Glomerular visceral epithelial cell (primary cell): Measurements from ENCODE around the gene TMEM161A.
"Not testable (repeated sequence)": the region's sequence is repeated elsewhere in the genome, so short reads cannot be mapped to it uniquely, and the experiment has no call there.

ENCODE experiments used
- DNase-seq: peaks from one replicate; pipeline ENCODE4 v3.0.0-alpha.2; 2016; ENCODE audit errors: extremely low spot score

Gene TMEM161A

GRCh38 chr19:19138109-19138981, at the start of gene TMEM161A:
TSS of gene TMEM161A (minus strand) at chr19:19138478. CDS start at chr19:19138428, 50 bp downstream.
- DNase-seq, result peak; percentile 98

GRCh38 chr19:19186742-19187141, 48.5 kb upstream of the TMEM161A start:
- no peak for DNase-seq

GRCh38 chr19:19185853-19186740, 47.8 kb upstream of the TMEM161A start:
- DNase-seq, result peak; percentile 40

GRCh38 chr19:19181488-19181998, 43.3 kb upstream of the TMEM161A start:
- no peak for DNase-seq

GRCh38 chr19:19179548-19180441, 41.5 kb upstream of the TMEM161A start:
- DNase-seq, result peak; percentile 50

- DNase-seq, result no peak
These were observed 38.7 kb upstream of the TMEM161A start for GRCh38 chr19:19176950-19177349.

GRCh38 chr19:19173243-19173642, 35.0 kb upstream of the TMEM161A start:
- DNase-seq, result not testable (repeated sequence)

GRCh38 chr19:19171821-19172532, 33.7 kb upstream of the TMEM161A start:
- no peak for DNase-seq

- DNase-seq, result no peak
These were observed 32.8 kb upstream of the TMEM161A start for GRCh38 chr19:19170873-19171672.

GRCh38 chr19:19170053-19170872, 32.0 kb upstream of the TMEM161A start, which contains the start of gene MEF2B:
TSS of gene MEF2B (minus strand) at chr19:19170263. CDS start at chr19:19150735, 19,528 bp downstream.
- DNase-seq, result peak; percentile 23

GRCh38 chr19:19169236-19170052, 31.2 kb upstream of the TMEM161A start:
- no peak for DNase-seq

GRCh38 chr19:19167612-19168011, 29.3 kb upstream of the TMEM161A start:
- DNase-seq, result no peak

GRCh38 chr19:19165396-19165795, 27.1 kb upstream of the TMEM161A start:
- no peak for DNase-seq

GRCh38 chr19:19162495-19162894, 24.2 kb upstream of the TMEM161A start:
- no peak for DNase-seq

GRCh38 chr19:19160461-19161035, 22.3 kb upstream of the TMEM161A start:
- no peak for DNase-seq

- DNase-seq, result no peak
These were observed 21.3 kb upstream of the TMEM161A start for GRCh38 chr19:19159534-19159933.

- no peak for DNase-seq
These were observed 19.5 kb upstream of the TMEM161A start for GRCh38 chr19:19157808-19158207.
